Suprapubic skin (tissue), 4 donors: ENCODE results near the gene SON. TPM values are rescaled to one million over a fixed set of nuclear protein-coding genes. Genes with fewer than 3 reads are reported as not detected.

Experiments used
- DNase-seq, 2 donors: peaks; one replicate each; pipeline ENCODE4 v3.0.0-alpha.2; 2019; ENCODE audit warnings: low spot score in 2 of 2
- H3K27ac ChIP-seq: fragments of 200-600 bp; sonication (generic); one replicate; pipeline ENCODE4 v1.5.1; 2019
- H3K27me3 ChIP-seq: fragments of 200-600 bp; sonication (generic); one replicate; pipeline ENCODE4 v1.5.1; 2019
- H3K36me3 ChIP-seq: fragments of 200-600 bp; sonication (generic); one replicate; pipeline ENCODE4 v1.5.1; 2019
- H3K4me1 ChIP-seq: fragments of 200-600 bp; sonication (generic); one replicate; pipeline ENCODE4 v1.5.1; 2019
- H3K4me3 ChIP-seq: fragments of 200-600 bp; sonication (generic); one replicate; pipeline ENCODE4 v1.5.1; 2019; ENCODE audit warnings: mild to moderate bottlenecking
- H3K9me3 ChIP-seq: fragments of 200-600 bp; sonication (generic); one replicate; pipeline ENCODE4 v1.5.1; 2019
- CTCF ChIP-seq, 2 donors: fragments of 200-600 bp in 1 of 2; fragments of 450-650 bp in 1 of 2; sonication (generic) in 1 of 2; IDR thresholded peaks; one replicate each; pipeline ENCODE4 v1.5.1; 2016 to 2019; ENCODE audit warnings: antibody characterized with exemption in 2 of 2, mild to moderate bottlenecking in 1 of 2, moderate library complexity in 1 of 2
- EP300 ChIP-seq: sonication (generic); formaldehyde crosslinking; IDR thresholded peaks from one replicate; pipeline ENCODE4 v1.6.1; 2017; ENCODE audit warnings: antibody characterized with exemption
- POLR2A ChIP-seq, 2 donors: fragments of 450-650 bp; IDR thresholded peaks; one replicate each; pipeline ENCODE4 v1.6.1; 2017; ENCODE audit warnings: antibody characterized with exemption in 2 of 2, mild to moderate bottlenecking in 2 of 2, moderate library complexity in 2 of 2
- POLR2AphosphoS5 ChIP-seq, 3 donors: sonication (generic); formaldehyde crosslinking; IDR thresholded peaks; one replicate each; pipeline ENCODE4 v1.6.1; 2017; ENCODE audit warnings: antibody characterized with exemption in 3 of 3
- WGBS: methylation state at CpG from one replicate; pipeline ENCODE4 v1.1.5; 2018; 5-methylcytosine and 5-hydroxymethylcytosine counted together
- total RNA-seq, 4 donors: library from RNA; depleted of rRNA; stranded (reverse); fragments of >200 nt; gene quantifications; one replicate each; pipeline ENCODE4 v1.1.0, GENCODE V29; 2016

SON gene, protein sequence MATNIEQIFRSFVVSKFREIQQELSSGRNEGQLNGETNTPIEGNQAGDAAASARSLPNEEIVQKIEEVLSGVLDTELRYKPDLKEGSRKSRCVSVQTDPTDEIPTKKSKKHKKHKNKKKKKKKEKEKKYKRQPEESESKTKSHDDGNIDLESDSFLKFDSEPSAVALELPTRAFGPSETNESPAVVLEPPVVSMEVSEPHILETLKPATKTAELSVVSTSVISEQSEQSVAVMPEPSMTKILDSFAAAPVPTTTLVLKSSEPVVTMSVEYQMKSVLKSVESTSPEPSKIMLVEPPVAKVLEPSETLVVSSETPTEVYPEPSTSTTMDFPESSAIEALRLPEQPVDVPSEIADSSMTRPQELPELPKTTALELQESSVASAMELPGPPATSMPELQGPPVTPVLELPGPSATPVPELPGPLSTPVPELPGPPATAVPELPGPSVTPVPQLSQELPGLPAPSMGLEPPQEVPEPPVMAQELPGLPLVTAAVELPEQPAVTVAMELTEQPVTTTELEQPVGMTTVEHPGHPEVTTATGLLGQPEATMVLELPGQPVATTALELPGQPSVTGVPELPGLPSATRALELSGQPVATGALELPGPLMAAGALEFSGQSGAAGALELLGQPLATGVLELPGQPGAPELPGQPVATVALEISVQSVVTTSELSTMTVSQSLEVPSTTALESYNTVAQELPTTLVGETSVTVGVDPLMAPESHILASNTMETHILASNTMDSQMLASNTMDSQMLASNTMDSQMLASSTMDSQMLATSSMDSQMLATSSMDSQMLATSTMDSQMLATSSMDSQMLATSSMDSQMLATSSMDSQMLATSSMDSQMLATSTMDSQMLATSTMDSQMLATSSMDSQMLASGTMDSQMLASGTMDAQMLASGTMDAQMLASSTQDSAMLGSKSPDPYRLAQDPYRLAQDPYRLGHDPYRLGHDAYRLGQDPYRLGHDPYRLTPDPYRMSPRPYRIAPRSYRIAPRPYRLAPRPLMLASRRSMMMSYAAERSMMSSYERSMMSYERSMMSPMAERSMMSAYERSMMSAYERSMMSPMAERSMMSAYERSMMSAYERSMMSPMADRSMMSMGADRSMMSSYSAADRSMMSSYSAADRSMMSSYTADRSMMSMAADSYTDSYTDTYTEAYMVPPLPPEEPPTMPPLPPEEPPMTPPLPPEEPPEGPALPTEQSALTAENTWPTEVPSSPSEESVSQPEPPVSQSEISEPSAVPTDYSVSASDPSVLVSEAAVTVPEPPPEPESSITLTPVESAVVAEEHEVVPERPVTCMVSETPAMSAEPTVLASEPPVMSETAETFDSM (N-terminal part only)
- 100 to 1,000 TPM; 217 to 417 (median 313) TPM for total RNA-seq

DNA sequence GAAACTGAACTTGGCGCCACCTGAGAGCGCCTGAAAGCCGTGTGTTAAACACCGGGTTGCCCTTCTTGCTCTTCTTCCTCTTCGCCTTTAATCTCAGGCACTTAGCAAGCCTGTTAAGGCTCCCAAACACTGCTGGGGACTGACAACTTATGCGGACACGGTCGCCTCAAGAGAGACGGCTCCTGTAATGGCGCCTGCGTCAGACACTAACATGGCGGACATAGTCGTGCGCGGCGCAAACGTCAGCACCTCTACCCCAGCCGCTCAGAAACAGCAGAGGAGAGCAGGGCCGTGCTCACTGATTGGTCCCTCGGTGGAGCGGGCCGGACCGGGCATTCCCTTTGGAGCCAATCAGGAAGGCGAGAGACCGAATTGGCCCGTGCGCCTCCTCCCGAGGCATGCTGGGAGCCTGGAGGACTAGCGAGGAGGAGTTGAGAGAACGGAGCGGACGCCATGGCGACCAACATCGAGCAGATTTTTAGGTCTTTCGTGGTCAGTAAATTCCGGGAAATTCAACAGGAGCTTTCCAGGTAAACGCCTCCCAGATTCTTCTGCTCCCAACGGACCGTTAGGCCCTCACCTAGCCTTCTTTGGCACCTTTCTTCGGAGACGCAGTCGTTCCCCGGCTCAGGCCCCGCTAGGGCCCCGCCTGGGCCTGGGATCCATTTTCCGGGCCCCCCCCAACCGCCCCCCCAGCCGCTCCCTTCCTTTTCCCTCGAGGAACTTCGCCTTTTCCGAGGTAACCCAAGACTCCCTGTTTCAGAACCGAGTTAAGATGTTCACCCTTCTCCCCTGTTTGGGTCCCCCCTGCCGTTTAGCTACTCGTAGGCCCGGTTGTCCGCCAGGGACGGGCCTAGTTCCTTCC is at the start of gene SON:
Gene SON (plus strand): TSS at position 399 of the 865 bp plus-strand sequence. CDS start 55 bp downstream, at position 454.
- no peaks in the 10 kb centered on the region for H3K27me3 ChIP-seq
- H3K9me3 ChIP-seq: no peaks in the 10 kb centered on the region
- TF ChIP-seq POLR2AphosphoS5 (IDR thresholded peaks at IDR 0.05): peak; percentile 76 to 90 (median 89)
- peak in 1 of 2 donors; percentile 95 for TF ChIP-seq POLR2A (IDR thresholded peaks at IDR 0.05)
- TF ChIP-seq CTCF (IDR thresholded peaks at IDR 0.05): no peak
- no peak for TF ChIP-seq EP300
- WGBS: under 1% methylated on average over 50 of the region's 57 CpGs
- H3K4me1 ChIP-seq: peaks cover 40% of the 10 kb centered on the region
- H3K27ac ChIP-seq: peak within 1 kb of the TSS; percentile 100
- peak; percentile 100 for DNase-seq
- H3K4me3 ChIP-seq: peak within 1 kb of the TSS; percentile 78
- peaks cover 25% of the 10 kb centered on the region for H3K36me3 ChIP-seq

GRCh38 chr21:33493756-33494155 is 49.1 kb upstream of the SON start:
- no peaks in the 10 kb centered on the region for H3K36me3 ChIP-seq
- WGBS: 81% methylated on average over 3 of the region's 3 CpGs
- TF ChIP-seq CTCF (IDR thresholded peaks at IDR 0.05) (no peak), EP300 (no peak), POLR2AphosphoS5 (IDR thresholded peaks at IDR 0.05) (no peak), POLR2A (IDR thresholded peaks at IDR 0.05) (no peak)

DNA sequence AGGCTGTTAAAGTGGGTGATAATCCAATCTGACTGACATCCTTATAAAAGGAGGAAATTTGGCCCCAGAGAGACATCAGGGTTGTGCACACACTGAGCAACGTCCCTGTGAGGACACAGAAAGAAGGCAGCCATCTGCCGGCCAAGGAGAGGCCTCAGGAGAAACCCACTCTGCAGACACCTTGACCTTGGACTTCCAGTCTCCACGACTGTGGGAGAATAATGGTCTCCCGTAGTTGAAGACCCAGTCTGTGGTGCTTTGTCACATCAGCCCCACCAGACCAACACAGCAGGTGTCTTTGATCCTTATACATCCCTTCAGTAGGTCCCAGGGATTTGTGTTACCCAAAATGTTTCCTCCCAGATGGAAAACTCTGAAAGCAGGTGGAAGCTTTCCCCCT is 47.1 kb upstream of the SON start:
- Histone ChIP-seq H3K27ac (no peak overlapping the region), H3K4me3 (no peak overlapping the region), H3K4me1 (peaks cover 9% of the 10 kb centered on the region), H3K9me3 (no peaks in the 10 kb centered on the region), H3K36me3 (no peaks in the 10 kb centered on the region), H3K27me3 (no peaks in the 10 kb centered on the region)
- no peak for DNase-seq
- WGBS: 57% methylated on average over 4 of the region's 4 CpGs
- TF ChIP-seq CTCF (IDR thresholded peaks at IDR 0.05): no peak
- no peak for TF ChIP-seq POLR2A (IDR thresholded peaks at IDR 0.05)
- no peak for TF ChIP-seq EP300
- no peak for TF ChIP-seq POLR2AphosphoS5 (IDR thresholded peaks at IDR 0.05)

More at GRCh38 chr21:33493756-33494155, 49.1 kb upstream of the SON start:
- Histone ChIP-seq H3K27me3 (no peaks in the 10 kb centered on the region), H3K9me3 (no peaks in the 10 kb centered on the region), H3K27ac (no peak overlapping the region), H3K4me1 (peaks cover 10% of the 10 kb centered on the region), H3K4me3 (no peak overlapping the region)
- DNase-seq: no peak

- no peak overlapping the region for H3K27ac ChIP-seq
- WGBS: 75% methylated on average over 7 of the region's 7 CpGs
- H3K4me1 ChIP-seq: peaks cover 6% of the 10 kb centered on the region
- no peak overlapping the region for H3K4me3 ChIP-seq
- no peak for DNase-seq
- no peaks in the 10 kb centered on the region for H3K36me3 ChIP-seq
- no peaks in the 10 kb centered on the region for H3K27me3 ChIP-seq
- no peaks in the 10 kb centered on the region for H3K9me3 ChIP-seq
- TF ChIP-seq POLR2AphosphoS5 (IDR thresholded peaks at IDR 0.05) (no peak), EP300 (no peak), CTCF (IDR thresholded peaks at IDR 0.05) (no peak), POLR2A (IDR thresholded peaks at IDR 0.05) (no peak)
Observed at GRCh38 chr21:33496345-33496744, 46.5 kb upstream of the SON start.
